Measurements from ENCODE around the gene FZD10.

Gene FZD10

GRCh38 chr12:130183585-130184370, 21.5 kb downstream of the FZD10 start:
- DNase-seq = no peak

- DNase-seq = no peak
Observed at GRCh38 chr12:130184404-130185090, 22.3 kb downstream of the FZD10 start.

GRCh38 chr12:130185455-130186391, 23.5 kb downstream of the FZD10 start:
- no peak for DNase-seq

GRCh38 chr12:130186651-130187268, 24.5 kb downstream of the FZD10 start:
- no peak for DNase-seq

- DNase-seq = no peak
Observed at GRCh38 chr12:130192642-130193345, 30.5 kb downstream of the FZD10 start.

- no peak for DNase-seq
Observed at GRCh38 chr12:130194154-130194553, 31.9 kb downstream of the FZD10 start.

GRCh38 chr12:130195369-130195768, 33.1 kb downstream of the FZD10 start:
- no peak for DNase-seq

- DNase-seq = no peak
Observed at GRCh38 chr12:130195776-130196175, 33.5 kb downstream of the FZD10 start.

- no peak for DNase-seq
Observed at GRCh38 chr12:130196827-130197226, 34.6 kb downstream of the FZD10 start.

- DNase-seq = no peak
Observed at GRCh38 chr12:130198026-130198662, 35.9 kb downstream of the FZD10 start.

GRCh38 chr12:130198663-130199060, 36.4 kb downstream of the FZD10 start:
- DNase-seq = no peak

- DNase-seq = no peak
Observed at GRCh38 chr12:130199581-130200390, 37.5 kb downstream of the FZD10 start.

- DNase-seq = no peak
Observed at GRCh38 chr12:130200445-130200844, 38.2 kb downstream of the FZD10 start.

- DNase-seq = no peak
Observed at GRCh38 chr12:130201037-130201436, 38.8 kb downstream of the FZD10 start.

- DNase-seq = no peak
Observed at GRCh38 chr12:130202201-130202600, 39.9 kb downstream of the FZD10 start.

GRCh38 chr12:130203151-130203550, 40.9 kb downstream of the FZD10 start:
- no peak for DNase-seq

GRCh38 chr12:130204541-130204953, 42.3 kb downstream of the FZD10 start:
- no peak for DNase-seq

GRCh38 chr12:130205495-130205894, 43.2 kb downstream of the FZD10 start:
- no peak for DNase-seq

GRCh38 chr12:130212384-130212989, 50.2 kb downstream of the FZD10 start:
- no peak for DNase-seq

GRCh38 chr12:130213249-130213648, 51.0 kb downstream of the FZD10 start:
- DNase-seq = no peak
